ENCODE data around the gene HOXC9.

Gene HOXC9

GRCh38 chr12:54002278-54002914 is 2.4 kb downstream of the HOXC9 start:
- no peak for DNase-seq

- no peak for DNase-seq
Measured at GRCh38 chr12:54002915-54003389, 3.0 kb downstream of the HOXC9 start.

- DNase-seq, result no peak
Measured at GRCh38 chr12:54003625-54004024, 3.7 kb downstream of the HOXC9 start.

- no peak for DNase-seq
Measured at GRCh38 chr12:54004063-54004840, 4.3 kb downstream of the HOXC9 start.

GRCh38 chr12:54004841-54005530 is 5.0 kb downstream of the HOXC9 start:
- DNase-seq, result no peak

GRCh38 chr12:54005531-54005852 is 5.5 kb downstream of the HOXC9 start:
- no peak for DNase-seq

- DNase-seq, result peak; percentile 56
Measured at GRCh38 chr12:54005853-54006558, 6.0 kb downstream of the HOXC9 start.

- no peak for DNase-seq
Measured at GRCh38 chr12:54006559-54007220, 6.7 kb downstream of the HOXC9 start.

GRCh38 chr12:54007538-54008259 is 7.7 kb downstream of the HOXC9 start:
- DNase-seq, result no peak

- DNase-seq, result no peak
Measured at GRCh38 chr12:54008260-54008552, 8.2 kb downstream of the HOXC9 start.

GRCh38 chr12:54009171-54010052 is 9.5 kb downstream of the HOXC9 start:
- DNase-seq, result no peak

GRCh38 chr12:54010053-54010971 is 10.4 kb downstream of the HOXC9 start:
- no peak for DNase-seq

GRCh38 chr12:54010972-54011664 is 11.2 kb downstream of the HOXC9 start:
- no peak for DNase-seq

- no peak for DNase-seq
Measured at GRCh38 chr12:54011665-54012532, 11.9 kb downstream of the HOXC9 start.

GRCh38 chr12:54012631-54013409 is 12.9 kb downstream of the HOXC9 start:
- DNase-seq, result no peak

GRCh38 chr12:54014377-54015017 is 14.5 kb downstream of the HOXC9 start:
- DNase-seq, result no peak

Measured in NCI-H2107 (cell line).